Measurements from ENCODE around the gene CAPS.
"Not testable (repeated sequence)": the region's sequence is repeated elsewhere in the genome, so short reads cannot be mapped to it uniquely, and the experiment has no call there.

CAPS gene

GRCh38 chr19:5953680-5954213 lies 39.7 kb downstream of the CAPS start:
- DNase-seq: peak in 12 of 58 donors; percentile 4 to 49 (median 20)

- DNase-seq: no peak
Measured at GRCh38 chr19:5954293-5954692, 40.2 kb downstream of the CAPS start.

GRCh38 chr19:5955636-5955935 lies 41.5 kb downstream of the CAPS start:
- DNase-seq: no peak

GRCh38 chr19:5956323-5956722 lies 42.3 kb downstream of the CAPS start:
- DNase-seq: no peak

- DNase-seq: no peak
Measured at GRCh38 chr19:5956728-5957127, 42.7 kb downstream of the CAPS start.

GRCh38 chr19:5957170-5957569 lies 43.1 kb downstream of the CAPS start:
- no peak for DNase-seq

- no peak for DNase-seq
Measured at GRCh38 chr19:5958074-5958850, 44.2 kb downstream of the CAPS start.

- DNase-seq: no peak
Measured at GRCh38 chr19:5958851-5959122, 44.7 kb downstream of the CAPS start.

- DNase-seq: no peak
Measured at GRCh38 chr19:5959260-5960004, 45.4 kb downstream of the CAPS start.

- peak in 9 of 58 donors; percentile 12 to 83 (median 19) for DNase-seq
Measured at GRCh38 chr19:5960005-5961001, 46.2 kb downstream of the CAPS start.

GRCh38 chr19:5961641-5961968 lies 47.6 kb downstream of the CAPS start:
- not testable (repeated sequence) for DNase-seq

- DNase-seq: peak in 17 of 58 donors; percentile 6 to 60 (median 30)
Measured at GRCh38 chr19:5961969-5962945, 48.2 kb downstream of the CAPS start.

- not testable (repeated sequence) for DNase-seq
Measured at GRCh38 chr19:5963259-5963658, 49.2 kb downstream of the CAPS start.

GRCh38 chr19:5963855-5964254 lies 49.8 kb downstream of the CAPS start:
- DNase-seq: no peak

- DNase-seq: no peak
Measured at GRCh38 chr19:5964816-5965565, 50.9 kb downstream of the CAPS start.

All from anterior cingulate cortex (tissue), 58 donors.